Progenitor cell of endocrine pancreas (in vitro differentiated cells): ENCODE measurements around the gene ROR2. TPM values are rescaled to one million over a fixed set of nuclear protein-coding genes. Genes with fewer than 3 reads are reported as not detected.

ENCODE experiments used
- DNase-seq: peaks from one replicate; pipeline ENCODE4 v3.0.0; 2021; ENCODE audit warnings: low spot score; ENCODE audit not compliant: unreplicated experiment
- H3K27ac Mint-ChIP-seq: 2 replicates; pipeline ENCODE4 v1.8.0; 2021; ENCODE audit warnings: mild to moderate bottlenecking, moderate library complexity, mixed read lengths
- H3K27me3 Mint-ChIP-seq: 2 replicates; pipeline ENCODE4 v1.8.0; 2021; ENCODE audit warnings: mixed read lengths
- H3K36me3 Mint-ChIP-seq: 2 replicates; pipeline ENCODE4 v1.8.0; 2022; ENCODE audit warnings: mixed read lengths; ENCODE audit not compliant: insufficient read depth
- H3K4me1 Mint-ChIP-seq: 2 replicates; pipeline ENCODE4 v1.8.0; 2021; ENCODE audit warnings: low read depth, mixed read lengths
- H3K4me3 Mint-ChIP-seq: 2 replicates; pipeline ENCODE4 v1.8.0; 2021; ENCODE audit warnings: low read depth, mild to moderate bottlenecking, moderate library complexity, mixed read lengths
- H3K9me3 Mint-ChIP-seq: 2 replicates; pipeline ENCODE4 v1.8.0; 2021; ENCODE audit warnings: low read depth, mixed read lengths
- CTCF ChIP-seq: fragments of 200-600 bp; sonication (generic); IDR thresholded peaks from one replicate; pipeline ENCODE4 v1.5.0; 2021; ENCODE audit warnings: antibody characterized with exemption, mild to moderate bottlenecking; ENCODE audit not compliant: unreplicated experiment
- total RNA-seq: library from RNA; stranded (reverse); gene quantifications from 2 replicates; pipeline ENCODE4 v1.2.1, GENCODE V29; 2021

Gene ROR2
- total RNA-seq, 1 donor from 2014 or later: 23.6 TPM

GRCh38 chr9:91805031-91805430 lies 145.0 kb downstream of the ROR2 start:
- Mint-ChIP-seq H3K4me1 (peaks cover 2% of the 10 kb centered on the region), H3K4me3 (no peak overlapping the region), H3K9me3 (no peaks in the 10 kb centered on the region), H3K36me3 (peaks cover 1% of the 10 kb centered on the region), H3K27ac (no peak overlapping the region), H3K27me3 (no peaks in the 10 kb centered on the region)
- DNase-seq: no peak
- TF ChIP-seq CTCF: no peak

DNA sequence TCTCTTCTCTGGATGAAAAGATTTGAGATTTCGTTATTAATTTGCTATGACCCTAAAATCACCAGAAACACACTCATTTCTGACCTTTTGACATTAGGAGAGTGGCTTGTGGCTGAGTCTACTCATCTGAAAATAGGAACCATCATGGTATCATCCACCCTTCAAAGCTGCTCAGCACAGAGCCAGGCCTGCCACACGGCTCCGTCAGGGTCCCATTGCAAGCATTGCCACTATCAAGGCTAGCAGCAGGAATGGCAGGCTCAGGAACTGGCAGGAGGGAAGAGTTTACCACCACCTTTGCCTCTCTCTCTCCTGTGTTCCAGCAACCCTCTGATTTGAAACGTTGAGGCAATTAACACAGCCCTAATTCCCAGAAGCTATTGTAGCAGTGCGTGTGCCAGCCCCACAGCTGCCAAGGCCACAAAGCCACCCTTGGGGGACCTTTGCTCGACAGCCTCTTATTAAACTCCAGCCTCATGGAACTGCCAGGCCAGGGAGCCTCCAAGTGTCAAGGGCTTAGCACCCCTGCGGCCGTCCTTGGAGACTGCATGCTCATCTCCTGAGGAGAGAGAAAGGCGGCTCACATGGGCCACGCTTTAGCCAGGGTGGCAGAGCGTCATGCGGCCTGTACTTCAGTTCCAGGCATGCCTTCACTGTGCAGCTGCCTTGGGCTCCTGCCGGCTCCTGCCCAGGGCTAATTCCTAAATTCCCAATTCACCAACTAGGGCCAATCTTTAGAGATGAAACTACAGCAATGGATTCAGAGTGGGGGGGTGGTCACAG lies 145.9 kb downstream of the ROR2 start:
- Mint-ChIP-seq H3K4me3 (no peak overlapping the region), H3K36me3 (peaks cover 1% of the 10 kb centered on the region), H3K4me1 (peaks cover 2% of the 10 kb centered on the region), H3K27me3 (no peaks in the 10 kb centered on the region), H3K9me3 (no peaks in the 10 kb centered on the region), H3K27ac (no peak overlapping the region)
- TF ChIP-seq CTCF: no peak
- DNase-seq: no peak

DNA sequence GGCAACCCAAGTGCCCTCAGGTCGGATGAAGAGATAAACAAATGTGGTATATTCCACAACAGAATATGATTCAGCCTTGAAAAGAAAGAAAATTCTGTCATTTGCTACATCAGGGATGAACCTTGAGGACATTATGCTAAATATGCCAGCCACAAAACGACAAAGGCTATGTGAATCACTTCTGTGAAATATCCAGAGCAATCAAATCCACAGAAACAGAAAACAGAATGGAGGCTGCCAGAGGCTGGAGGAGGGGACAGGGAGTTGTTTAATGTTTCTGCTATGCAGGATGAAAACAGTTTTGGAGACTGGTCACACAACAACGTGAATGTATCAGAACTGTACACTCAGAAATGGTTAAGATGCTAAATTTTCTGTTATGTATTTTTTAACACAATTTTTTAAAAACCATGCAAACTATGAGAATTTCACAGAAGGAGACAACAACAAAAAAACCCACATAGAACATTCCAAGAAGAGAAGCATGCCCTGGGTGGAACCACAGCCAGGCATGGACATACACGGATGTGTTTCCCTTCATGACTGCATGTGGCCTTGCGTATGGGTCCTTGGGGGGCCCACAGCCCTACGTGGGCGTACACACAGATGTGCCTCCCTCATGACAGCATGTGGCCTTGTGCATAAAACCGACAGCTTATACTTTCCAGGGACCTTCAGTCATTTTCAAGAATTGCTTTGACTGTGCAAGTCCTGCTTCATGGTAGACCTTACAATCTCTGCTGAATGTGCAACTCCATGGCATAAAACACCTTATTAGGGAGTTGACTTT lies 146.7 kb downstream of the ROR2 start:
- Mint-ChIP-seq H3K27me3 (no peaks in the 10 kb centered on the region), H3K4me3 (no peak overlapping the region), H3K4me1 (peaks cover 4% of the 10 kb centered on the region), H3K9me3 (no peaks in the 10 kb centered on the region), H3K36me3 (no peaks in the 10 kb centered on the region), H3K27ac (no peak overlapping the region)
- no peak for TF ChIP-seq CTCF
- no peak for DNase-seq

- H3K4me1 Mint-ChIP-seq: peaks cover 4% of the 10 kb centered on the region
- no peaks in the 10 kb centered on the region for H3K36me3 Mint-ChIP-seq
Measured at GRCh38 chr9:91802391-91802790, 147.6 kb downstream of the ROR2 start.

More at GRCh38 chr9:91802391-91802790, 147.6 kb downstream of the ROR2 start:
- Mint-ChIP-seq H3K9me3 (no peaks in the 10 kb centered on the region), H3K27ac (no peak overlapping the region), H3K27me3 (no peaks in the 10 kb centered on the region), H3K4me3 (no peak overlapping the region)
- no peak for TF ChIP-seq CTCF
- no peak for DNase-seq
